Bronchial epithelial cell (primary cell): Measurements from ENCODE around the gene CEP170B. TPM values are rescaled to one million over a fixed set of nuclear protein-coding genes. Genes with fewer than 3 reads are reported as not detected.
A peak's percentile ranks its signal among the peaks of the same experiment; 100 is the strongest.
"Not testable (repeated sequence)": the region's sequence is repeated elsewhere in the genome, so short reads cannot be mapped to it uniquely, and the experiment has no call there.

Experiments
- DNase-seq: peaks from one replicate; pipeline ENCODE4 v3.0.0-alpha.2; 2010; ENCODE audit warnings: low read depth
- FAIRE-seq: peaks from 2 replicates; lab custom pipeline; 2011; peaks lifted over from hg19 to GRCh38; lab: Jason Lieb, UNC
- H3K27me3 ChIP-seq: 2 replicates; pipeline ENCODE4 v1.5.1; 2011; ENCODE audit warnings: low read length; ENCODE audit not compliant: control insufficient read depth, insufficient read depth
- H3K36me3 ChIP-seq: 2 replicates; pipeline ENCODE4 v1.5.1; 2011; ENCODE audit warnings: low read length; ENCODE audit not compliant: control insufficient read depth, insufficient read depth
- H3K4me3 ChIP-seq: 2 replicates; pipeline ENCODE4 v1.5.1; 2011; ENCODE audit warnings: mild to moderate bottlenecking, low read depth, low read length, control low read depth
- CTCF ChIP-seq: IDR thresholded peaks from 2 replicates; pipeline ENCODE4 v1.5.1; 2011; ENCODE audit warnings: mild to moderate bottlenecking, moderate library complexity, low read length, control low read depth, inconsistent platforms; ENCODE audit not compliant: insufficient read depth, severe bottlenecking
- total RNA-seq: library from RNA; depleted of rRNA; stranded (reverse); fragments of >200 nt; gene quantifications from 2 replicates; pipeline ENCODE4 v1.2.1, GENCODE V29; 2014

Gene CEP170B
- total RNA-seq, 1 donor from 2014 or later, result 29.0 TPM

- no peak for TF ChIP-seq CTCF
- DNase-seq (peak; percentile 81), FAIRE-seq (no peak)
- Histone ChIP-seq H3K4me3 (no peak overlapping the region), H3K27me3 (no peaks in the 10 kb centered on the region), H3K36me3 (peaks cover 43% of the 10 kb centered on the region)
Observed at GRCh38 chr14:104882325-104882973, 17.4 kb downstream of the CEP170B start.

GRCh38 chr14:104882991-104883660, 18.1 kb downstream of the CEP170B start:
- no peak for TF ChIP-seq CTCF
- FAIRE-seq (no peak), DNase-seq (no peak)
- Histone ChIP-seq H3K36me3 (peaks cover 47% of the 10 kb centered on the region), H3K27me3 (no peaks in the 10 kb centered on the region), H3K4me3 (no peak overlapping the region)

- TF ChIP-seq CTCF, result no peak
- Histone ChIP-seq H3K27me3 (no peaks in the 10 kb centered on the region), H3K36me3 (peaks cover 49% of the 10 kb centered on the region), H3K4me3 (no peak overlapping the region)
- no peak for DNase-seq
- FAIRE-seq, result no peak
Observed at GRCh38 chr14:104883681-104884361, 18.8 kb downstream of the CEP170B start.

GRCh38 chr14:104884381-104884780, 19.3 kb downstream of the CEP170B start:
- DNase-seq, FAIRE-seq: not testable (repeated sequence)
- H3K36me3 ChIP-seq, result peaks cover 52% of the 10 kb centered on the region

GRCh38 chr14:104885031-104885972, 20.2 kb downstream of the CEP170B start:
- TF ChIP-seq CTCF, result no peak
- no peak for FAIRE-seq
- DNase-seq, result no peak
- Histone ChIP-seq H3K4me3 (no peak overlapping the region), H3K27me3 (no peaks in the 10 kb centered on the region), H3K36me3 (peaks cover 49% of the 10 kb centered on the region)

More at GRCh38 chr14:104884381-104884780, 19.3 kb downstream of the CEP170B start:
- not testable (repeated sequence) for H3K27me3 ChIP-seq, H3K4me3 ChIP-seq
